Caco-2 (cell line): ENCODE data around the gene PCTP. TPM values are rescaled to one million over a fixed set of nuclear protein-coding genes. Genes with fewer than 3 reads are reported as not detected.

ENCODE experiments used
- BruUV-seq: library from RNA; stranded (reverse); fragments of 400-500 nt; replicated peaks from 2 replicates; lab custom pipeline; 2021; lab: Mats Ljungman, UMichigan
- CTCF ChIA-PET: fragments of 300-600 bp; sonication (Branson Sonifier 250); formaldehyde crosslinking; loops from one replicate; lab custom pipeline; 2022; ENCODE audit warnings: antibody characterized with exemption; lab: Charles Lee
- POLR2A ChIA-PET: fragments of 300-600 bp; sonication (Branson Sonifier 250); formaldehyde crosslinking; loops from one replicate; lab custom pipeline; 2022; ENCODE audit warnings: antibody characterized with exemption; lab: Charles Lee
- DNase-seq, 2 experiments: peaks; one replicate each; pipeline versions ENCODE4 v3.0.0 to v3.0.0-alpha.2; 2020 to 2022
- H3K27me3 ChIP-seq: replicated peaks from 2 replicates; pipeline ENCODE4 v1.6.0; 2011; ENCODE audit warnings: low read length; ENCODE audit not compliant: control insufficient read depth, insufficient read depth
- H3K36me3 ChIP-seq: 2 replicates; pipeline ENCODE4 v1.5.1; 2011; ENCODE audit warnings: low read length; ENCODE audit not compliant: control insufficient read depth, insufficient read depth
- H3K4me1 ChIP-seq: fragments of 250-450 bp; sonication (Bioruptor Pico); 2 replicates; pipeline ENCODE4 v1.5.1; 2020; ENCODE audit warnings: mild to moderate bottlenecking
- H3K4me3 ChIP-seq: 2 replicates; pipeline ENCODE4 v1.5.1; 2011; ENCODE audit warnings: low read depth, mild to moderate bottlenecking, control low read depth, low read length
- H3K9me3 ChIP-seq: fragments of 250-450 bp; sonication (Bioruptor Pico); 2 replicates; pipeline ENCODE4 v1.5.1; 2020; ENCODE audit warnings: mild to moderate bottlenecking, moderate library complexity
- H3K27ac Mint-ChIP-seq: one replicate; pipeline ENCODE4 v1.8.0; 2022; ENCODE audit warnings: mixed read lengths; ENCODE audit not compliant: unreplicated experiment
- H3K27me3 Mint-ChIP-seq: one replicate; pipeline ENCODE4 v1.8.0; 2022; ENCODE audit warnings: mixed read lengths; ENCODE audit not compliant: insufficient read depth, unreplicated experiment
- H3K36me3 Mint-ChIP-seq: one replicate; pipeline ENCODE4 v1.8.0; 2022; ENCODE audit warnings: mild to moderate bottlenecking, mixed read lengths; ENCODE audit not compliant: insufficient read depth, unreplicated experiment
- H3K4me1 Mint-ChIP-seq: one replicate; pipeline ENCODE4 v1.8.0; 2022; ENCODE audit warnings: low read depth, mixed read lengths; ENCODE audit not compliant: unreplicated experiment
- H3K4me3 Mint-ChIP-seq: one replicate; pipeline ENCODE4 v1.8.0; 2022; ENCODE audit warnings: mild to moderate bottlenecking, moderate library complexity, mixed read lengths; ENCODE audit not compliant: unreplicated experiment
- H3K9me3 Mint-ChIP-seq: one replicate; pipeline ENCODE4 v1.8.0; 2022; ENCODE audit warnings: mixed read lengths; ENCODE audit not compliant: unreplicated experiment
- CTCF ChIP-seq, 2 experiments: fragments of 200-600 bp in 1 of 2; IDR thresholded peaks; 1 replicate in 1 of 2; 2 replicates in 1 of 2; pipeline versions ENCODE4 v1.5.1 to v1.8.0; 2011 to 2022; ENCODE audit warnings: antibody characterized with exemption in 1 of 2, control low read depth in 1 of 2, inconsistent platforms in 1 of 2, low read depth in 1 of 2, low read length in 1 of 2, mild to moderate bottlenecking in 1 of 2, moderate library complexity in 1 of 2; ENCODE audit not compliant: insufficient read depth in 1 of 2, severe bottlenecking in 1 of 2, unreplicated experiment in 1 of 2
- intact Hi-C: fragments of 100-400 bp; cut with micrococcal nuclease; formaldehyde crosslinking; loops from one replicate; pipeline ENCODE4 v1.10.0; 2022; ENCODE audit not compliant: unreplicated experiment
- total RNA-seq: library from RNA; stranded (reverse); gene quantifications from 2 replicates; pipeline ENCODE4 v1.2.3, GENCODE V29; 2022

The PCTP gene
- total RNA-seq, 1 experiment from 2014 or later: 16.7 TPM

GRCh38 chr17:55784666-55785065 lies 33.8 kb downstream of the PCTP start:
- H3K27ac Mint-ChIP-seq: no peak overlapping the region
- CTCF ChIA-PET: no interaction called here
- TF ChIP-seq CTCF (IDR thresholded peaks at IDR 0.05; ENCODE audit: insufficient read depth in 1 of 2, low read depth in 1 of 2, low read length in 1 of 2, severe bottlenecking in 1 of 2, unreplicated experiment in 1 of 2): no peak
- BruUV-seq: no TSS peak
- no peak overlapping the region for H3K4me3 Mint-ChIP-seq
- H3K36me3 Mint-ChIP-seq: no peaks in the 10 kb centered on the region
- H3K4me1 Mint-ChIP-seq: no peaks in the 10 kb centered on the region
- POLR2A ChIA-PET: no interaction called here
- no peaks in the 10 kb centered on the region for H3K9me3 Mint-ChIP-seq
- peaks cover 11% of the 10 kb centered on the region for H3K27me3 Mint-ChIP-seq
- DNase-seq: no peak
- intact Hi-C loops: no loop called here
- no peaks in the 10 kb centered on the region for H3K27me3 ChIP-seq
- H3K4me1 ChIP-seq: no peaks in the 10 kb centered on the region
- H3K4me3 ChIP-seq: no peak overlapping the region
- H3K36me3 ChIP-seq: no peaks in the 10 kb centered on the region
- H3K9me3 ChIP-seq: no peaks in the 10 kb centered on the region

DNA sequence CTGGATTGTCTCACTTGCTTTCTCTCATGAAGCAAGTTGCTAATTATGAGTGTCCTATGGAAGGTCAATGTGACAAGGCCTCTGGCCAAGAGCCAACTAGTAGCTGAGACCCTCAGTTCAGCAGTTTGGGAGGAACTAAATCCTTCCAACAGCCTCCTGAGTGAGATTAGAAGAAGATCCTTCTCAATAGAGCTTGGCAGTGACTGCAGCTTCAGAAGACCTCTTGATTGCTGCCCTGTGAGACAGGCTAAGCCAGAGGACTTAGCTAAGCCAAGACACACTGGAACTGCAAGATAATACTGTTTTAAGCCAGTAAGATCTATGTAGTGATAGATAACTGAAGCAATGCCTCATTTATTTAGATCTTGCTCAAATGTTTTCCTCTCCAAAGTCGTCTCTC lies 34.3 kb downstream of the PCTP start:
- Histone ChIP-seq H3K4me1 (no peaks in the 10 kb centered on the region), H3K4me3 (no peak overlapping the region), H3K9me3 (no peaks in the 10 kb centered on the region), H3K36me3 (no peaks in the 10 kb centered on the region), H3K27me3 (no peaks in the 10 kb centered on the region)
- Mint-ChIP-seq H3K4me3 (no peak overlapping the region), H3K36me3 (no peaks in the 10 kb centered on the region), H3K9me3 (no peaks in the 10 kb centered on the region), H3K4me1 (no peaks in the 10 kb centered on the region), H3K27ac (no peak overlapping the region), H3K27me3 (peaks cover 11% of the 10 kb centered on the region)
- DNase-seq: no peak
- TF ChIP-seq CTCF (IDR thresholded peaks at IDR 0.05; ENCODE audit: insufficient read depth in 1 of 2, low read depth in 1 of 2, low read length in 1 of 2, severe bottlenecking in 1 of 2, unreplicated experiment in 1 of 2): no peak
- BruUV-seq: no TSS peak
- intact Hi-C loops: no loop called here
- ChIA-PET POLR2A (no interaction called here), CTCF (no interaction called here)

GRCh38 chr17:55793272-55793671 lies 42.4 kb downstream of the PCTP start:
- intact Hi-C loops: no loop called here
- Mint-ChIP-seq H3K36me3 (no peaks in the 10 kb centered on the region), H3K9me3 (no peaks in the 10 kb centered on the region), H3K27ac (no peak overlapping the region), H3K4me1 (no peaks in the 10 kb centered on the region), H3K4me3 (no peak overlapping the region), H3K27me3 (peaks cover 3% of the 10 kb centered on the region)
- DNase-seq: no peak
- ChIA-PET POLR2A (no interaction called here), CTCF (no interaction called here)
- Histone ChIP-seq H3K4me1 (no peaks in the 10 kb centered on the region), H3K27me3 (no peaks in the 10 kb centered on the region), H3K4me3 (no peak overlapping the region), H3K36me3 (no peaks in the 10 kb centered on the region), H3K9me3 (no peaks in the 10 kb centered on the region)
- no TSS peak for BruUV-seq
- no peak for TF ChIP-seq CTCF (IDR thresholded peaks at IDR 0.05; ENCODE audit: insufficient read depth in 1 of 2, low read depth in 1 of 2, low read length in 1 of 2, severe bottlenecking in 1 of 2, unreplicated experiment in 1 of 2)
